HEK293 (cell line): ENCODE data around the gene EML6.

Experiments used
- CTCF ChIA-PET: fragments of 350-600 bp; formaldehyde crosslinking; extraction: SDS; loops from one replicate; lab custom pipeline; 2021; ENCODE audit warnings: antibody characterized with exemption; lab: Yijun Ruan, JAX
- POLR2A ChIA-PET: fragments of 300-600 bp; formaldehyde crosslinking; extraction: SDS; loops from one replicate; lab custom pipeline; 2020; ENCODE audit warnings: antibody characterized with exemption, inconsistent platforms; lab: Yijun Ruan, JAX
- H3K27ac ChIP-seq: fragments of 200-500 bp; sonication (Bioruptor generic); 2 replicates; pipeline ENCODE4 v1.5.1; 2014; ENCODE audit warnings: low read depth, low read length, control low read depth, inconsistent platforms; ENCODE audit errors: extremely low read depth
- H3K36me3 ChIP-seq, 2 experiments: fragments of 200-500 bp in 1 of 2; sonication (Bioruptor generic) in 1 of 2; 1 replicate in 1 of 2; 2 replicates in 1 of 2; pipeline ENCODE4 v1.5.1; 2014 to 2017; ENCODE audit warnings: inconsistent platforms in 2 of 2, low read length in 2 of 2; ENCODE audit not compliant: control insufficient read depth in 2 of 2, insufficient read depth in 1 of 2
- H3K4me1 ChIP-seq: fragments of 200-500 bp; sonication (Bioruptor generic); 2 replicates; pipeline ENCODE4 v1.5.1; 2014; ENCODE audit warnings: mild to moderate bottlenecking, low read length, inconsistent platforms; ENCODE audit not compliant: control insufficient read depth, insufficient read depth
- H3K4me3 ChIP-seq: 2 replicates; pipeline ENCODE4 v1.5.1; 2011; ENCODE audit warnings: low read depth, mild to moderate bottlenecking, control low read depth, low read length, moderate library complexity
- H3K9me3 ChIP-seq: fragments of 200-500 bp; sonication (Bioruptor generic); 2 replicates; pipeline ENCODE4 v1.5.1; 2014; ENCODE audit warnings: low read depth, low read length, inconsistent platforms; ENCODE audit not compliant: control insufficient read depth, insufficient read depth
- FEZF1 ChIP-seq: fragments of 450-650 bp; formaldehyde crosslinking; IDR thresholded peaks from 2 replicates; pipeline ENCODE4 v1.5.1; 2016; ENCODE audit warnings: missing biosample characterization, missing genetic modification characterization
- GFI1B ChIP-seq: fragments of 450-650 bp; formaldehyde crosslinking; IDR thresholded peaks from 2 replicates; pipeline ENCODE4 v1.5.1; 2016; ENCODE audit warnings: missing biosample characterization, missing genetic modification characterization
- GLI2 ChIP-seq: fragments of 450-650 bp; formaldehyde crosslinking; IDR thresholded peaks from 2 replicates; pipeline ENCODE4; 2017; ENCODE audit warnings: missing biosample characterization, missing genetic modification characterization, low read depth, borderline replicate concordance
- IKZF3 ChIP-seq: fragments of 450-650 bp; IDR thresholded peaks from 2 replicates; pipeline ENCODE4 v1.5.0; 2018; ENCODE audit warnings: missing biosample characterization, mild to moderate bottlenecking, missing genetic modification characterization, moderate library complexity
- KLF1 ChIP-seq: fragments of 450-650 bp; formaldehyde crosslinking; IDR thresholded peaks from 2 replicates; pipeline ENCODE4 v1.5.1; 2016; ENCODE audit warnings: missing biosample characterization, missing genetic modification characterization
- SALL2 ChIP-seq: fragments of 450-650 bp; formaldehyde crosslinking; IDR thresholded peaks from 2 replicates; pipeline ENCODE4 v1.5.0; 2017; ENCODE audit warnings: missing biosample characterization, mild to moderate bottlenecking, missing genetic modification characterization, borderline replicate concordance
- SCRT1 ChIP-seq: fragments of 450-650 bp; formaldehyde crosslinking; IDR thresholded peaks from 2 replicates; pipeline ENCODE4 v1.5.1; 2016; ENCODE audit warnings: missing biosample characterization, missing genetic modification characterization, borderline replicate concordance
- SP2 ChIP-seq: fragments of 450-650 bp; formaldehyde crosslinking; IDR thresholded peaks from 2 replicates; pipeline ENCODE4 v1.5.1; 2016; ENCODE audit warnings: missing biosample characterization, missing genetic modification characterization
- YY1 ChIP-seq: fragments of 450-650 bp; formaldehyde crosslinking; IDR thresholded peaks from 2 replicates; pipeline ENCODE4 v1.5.1; 2018; ENCODE audit warnings: missing biosample characterization, missing genetic modification characterization
- ZBTB21 ChIP-seq: fragments of 450-650 bp; formaldehyde crosslinking; IDR thresholded peaks from 2 replicates; pipeline ENCODE4 v1.5.1; 2017; ENCODE audit warnings: missing biosample characterization, missing genetic modification characterization
- ZBTB7A ChIP-seq: fragments of 450-650 bp; formaldehyde crosslinking; IDR thresholded peaks from 2 replicates; pipeline ENCODE4 v1.5.1; 2016; ENCODE audit warnings: low read depth, missing biosample characterization, missing genetic modification characterization
- ZFP69B ChIP-seq: fragments of 450-650 bp; formaldehyde crosslinking; IDR thresholded peaks from 2 replicates; pipeline ENCODE4 v1.5.1; 2016; ENCODE audit warnings: missing biosample characterization, missing genetic modification characterization
- ZNF132 ChIP-seq: fragments of 450-650 bp; formaldehyde crosslinking; IDR thresholded peaks from 2 replicates; pipeline ENCODE4 v1.5.1; 2017; ENCODE audit warnings: missing biosample characterization, missing genetic modification characterization, borderline replicate concordance
- ZNF133 ChIP-seq: fragments of 450-650 bp; formaldehyde crosslinking; IDR thresholded peaks from 2 replicates; pipeline ENCODE4 v1.5.1; 2016; ENCODE audit warnings: missing biosample characterization, missing genetic modification characterization
- ZNF214 ChIP-seq: fragments of 450-650 bp; formaldehyde crosslinking; IDR thresholded peaks from 2 replicates; pipeline ENCODE4 v1.5.1; 2017; ENCODE audit warnings: missing biosample characterization, mild to moderate bottlenecking, missing genetic modification characterization, borderline replicate concordance
- ZNF23 ChIP-seq: fragments of 450-650 bp; formaldehyde crosslinking; IDR thresholded peaks from 2 replicates; pipeline ENCODE4 v1.5.1; 2016; ENCODE audit warnings: missing biosample characterization, missing genetic modification characterization, borderline replicate concordance
- ZNF292 ChIP-seq: fragments of 450-650 bp; formaldehyde crosslinking; IDR thresholded peaks from 2 replicates; pipeline ENCODE4 v1.5.1; 2016; ENCODE audit warnings: low read depth, missing biosample characterization, missing genetic modification characterization, borderline replicate concordance
- ZNF335 ChIP-seq: fragments of 450-650 bp; formaldehyde crosslinking; conservative IDR thresholded peaks from 2 replicates; pipeline ENCODE4 v1.5.1; 2016; ENCODE audit warnings: missing biosample characterization, missing genetic modification characterization
- ZNF426 ChIP-seq: fragments of 450-650 bp; formaldehyde crosslinking; IDR thresholded peaks from 2 replicates; pipeline ENCODE4 v1.5.1; 2017; ENCODE audit warnings: missing biosample characterization, missing genetic modification characterization, mild to moderate bottlenecking, inconsistent platforms, moderate library complexity
- ZNF433 ChIP-seq: fragments of 450-650 bp; formaldehyde crosslinking; IDR thresholded peaks from 2 replicates; pipeline ENCODE4 v1.5.1; 2016; ENCODE audit warnings: missing biosample characterization, missing genetic modification characterization, low read depth
- ZNF48 ChIP-seq: fragments of 450-650 bp; formaldehyde crosslinking; IDR thresholded peaks from 2 replicates; pipeline ENCODE4 v1.5.1; 2016; ENCODE audit warnings: missing biosample characterization, missing genetic modification characterization
- ZNF501 ChIP-seq: fragments of 450-650 bp; formaldehyde crosslinking; IDR thresholded peaks from 2 replicates; pipeline ENCODE4 v1.5.1; 2016; ENCODE audit warnings: missing biosample characterization, missing genetic modification characterization
- ZNF660 ChIP-seq: fragments of 450-650 bp; IDR thresholded peaks from 2 replicates; pipeline ENCODE4 v1.5.1; 2018; ENCODE audit warnings: missing biosample characterization, mild to moderate bottlenecking, missing genetic modification characterization
- ZNF664 ChIP-seq: fragments of 450-650 bp; formaldehyde crosslinking; IDR thresholded peaks from 2 replicates; pipeline ENCODE4 v1.5.1; 2016; ENCODE audit warnings: missing biosample characterization, missing genetic modification characterization
- ZNF776 ChIP-seq: fragments of 450-650 bp; formaldehyde crosslinking; IDR thresholded peaks from 2 replicates; pipeline ENCODE4 v1.5.0; 2017; ENCODE audit warnings: missing biosample characterization, missing genetic modification characterization, borderline replicate concordance
- ZNF830 ChIP-seq: fragments of 450-650 bp; IDR thresholded peaks from 2 replicates; pipeline ENCODE4 v1.5.0; 2018; ENCODE audit warnings: missing biosample characterization, missing genetic modification characterization, low read depth, mild to moderate bottlenecking, moderate library complexity
- ZNF843 ChIP-seq: fragments of 450-650 bp; formaldehyde crosslinking; IDR thresholded peaks from 2 replicates; pipeline ENCODE4 v1.5.1; 2016; ENCODE audit warnings: missing biosample characterization, missing genetic modification characterization
- ZSCAN30 ChIP-seq: fragments of 450-650 bp; IDR thresholded peaks from 2 replicates; pipeline ENCODE4 v1.5.1; 2018; ENCODE audit warnings: missing biosample characterization, mild to moderate bottlenecking, missing genetic modification characterization, moderate library complexity
- ZXDB ChIP-seq: fragments of 450-650 bp; formaldehyde crosslinking; IDR thresholded peaks from 2 replicates; pipeline ENCODE4 v1.5.1; 2016; ENCODE audit warnings: missing biosample characterization, missing genetic modification characterization
- TF ChIP-seq, protein P1 (sequence below): fragments of 450-650 bp; formaldehyde crosslinking; IDR thresholded peaks from 2 replicates; pipeline ENCODE4 v1.5.1; 2016; ENCODE audit warnings: missing biosample characterization, missing genetic modification characterization, borderline replicate concordance
- TF ChIP-seq, protein P2 (sequence below): fragments of 450-650 bp; formaldehyde crosslinking; IDR thresholded peaks from 2 replicates; pipeline ENCODE4 v1.5.1; 2017; ENCODE audit warnings: missing biosample characterization, missing genetic modification characterization
- TF ChIP-seq, protein P3 (sequence below): fragments of 450-650 bp; formaldehyde crosslinking; IDR thresholded peaks from 2 replicates; pipeline ENCODE4 v1.5.1; 2016; ENCODE audit warnings: missing biosample characterization, missing genetic modification characterization

Gene EML6

DNA sequence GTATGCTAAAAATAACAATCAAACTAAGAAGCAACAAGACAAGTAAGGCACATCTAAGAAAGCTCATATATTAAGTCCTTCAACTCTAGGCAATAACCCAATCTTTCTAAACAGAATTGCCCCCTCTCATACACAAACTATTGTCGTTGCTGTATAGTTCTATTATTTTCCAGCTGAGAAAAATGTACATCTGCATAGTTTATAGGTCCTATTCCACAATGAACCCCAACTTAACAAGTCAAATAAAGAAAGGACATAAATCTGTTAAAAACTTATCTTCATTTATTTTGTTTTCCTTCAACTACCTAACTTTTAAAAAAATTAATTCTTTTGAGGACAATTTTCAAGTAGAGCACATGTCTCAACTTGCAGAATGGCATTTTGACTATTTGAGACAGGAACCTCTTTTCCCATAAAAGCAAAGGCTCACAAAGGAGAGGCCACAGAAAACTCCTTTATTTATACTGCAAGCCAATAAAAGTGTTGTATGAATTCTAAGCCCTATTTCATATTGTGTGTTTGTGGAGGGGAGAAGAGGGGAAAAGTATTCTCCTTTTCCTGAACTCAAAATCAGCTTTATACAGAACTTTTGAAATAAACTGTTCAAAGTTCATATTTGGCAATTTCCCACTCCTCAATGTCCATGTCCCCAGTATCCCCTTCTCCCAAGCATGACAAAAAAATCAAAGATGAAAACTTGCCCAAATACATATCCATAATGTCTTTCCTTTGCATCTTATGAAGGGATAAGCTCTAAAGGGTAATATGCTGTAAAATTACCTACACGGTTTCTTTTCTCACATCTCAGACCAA lies 289.4 kb downstream of the EML6 start:
- CTCF ChIA-PET: interaction anchor here (0.6 to 11.8 kb wide), 13 partner anchors 10 to 1213 kb away, joined by 3 to 121 read pairs (median 5); no protein-coding TSS in a partner anchor
- Histone ChIP-seq H3K4me1 (peaks cover 27% of the 10 kb centered on the region), H3K36me3 (no peaks in the 10 kb centered on the region), H3K9me3 (no peaks in the 10 kb centered on the region), H3K27ac (peak overlapping the region; percentile 38), H3K4me3 (no peak overlapping the region)
- POLR2A ChIA-PET: interaction anchor here (1.7 to 1.9 kb wide), 2 partner anchors 13 to 37 kb away, joined by 3 to 8 read pairs; partner anchors contain the start of gene RTN4
- TF ChIP-seq ZNF214 (tag by site-specific recombination) (no peak), ZNF501 (tag by site-specific recombination) (no peak), ZNF335 (peak; percentile 31; the same call in 1 of the 2 replicates), GLI2 (tag by site-specific recombination) (no peak), ZFP69B (tag by site-specific recombination) (no peak), ZNF132 (tag by site-specific recombination) (no peak), ZNF133 (tag by site-specific recombination) (no peak), SCRT1 (no peak), ZNF660 (tag by site-specific recombination) (no peak), GFI1B (tag by site-specific recombination) (no peak), SP2 (tag by site-specific recombination) (no peak), ZNF843 (tag by site-specific recombination) (no peak), ZNF48 (tag by site-specific recombination) (no peak), ZBTB7A (tag by site-specific recombination) (no peak), IKZF3 (tag by site-specific recombination) (peak; percentile 44; the same call in 1 of the 2 replicates), FEZF1 (tag by site-specific recombination) (peak; percentile 66; the same call in 1 of the 2 replicates), SALL2 (tag by site-specific recombination) (no peak), ZNF664 (no peak), KLF1 (tag by site-specific recombination) (no peak), ZNF292 (no peak), ZNF23 (tag by site-specific recombination) (no peak), YY1 (tag by site-specific recombination) (no peak), ZNF433 (tag by site-specific recombination) (no peak), ZNF426 (tag by site-specific recombination) (no peak), ZNF830 (tag by site-specific recombination) (no peak), ZBTB21 (tag by site-specific recombination) (no peak), ZSCAN30 (peak; percentile 38; the same call in 1 of the 2 replicates), ZNF776 (tag by site-specific recombination) (no peak), ZXDB (0 out of 2 replicates have a peak, but pooled peaks have one; percentile 10)
- TF ChIP-seq, protein P1, sequence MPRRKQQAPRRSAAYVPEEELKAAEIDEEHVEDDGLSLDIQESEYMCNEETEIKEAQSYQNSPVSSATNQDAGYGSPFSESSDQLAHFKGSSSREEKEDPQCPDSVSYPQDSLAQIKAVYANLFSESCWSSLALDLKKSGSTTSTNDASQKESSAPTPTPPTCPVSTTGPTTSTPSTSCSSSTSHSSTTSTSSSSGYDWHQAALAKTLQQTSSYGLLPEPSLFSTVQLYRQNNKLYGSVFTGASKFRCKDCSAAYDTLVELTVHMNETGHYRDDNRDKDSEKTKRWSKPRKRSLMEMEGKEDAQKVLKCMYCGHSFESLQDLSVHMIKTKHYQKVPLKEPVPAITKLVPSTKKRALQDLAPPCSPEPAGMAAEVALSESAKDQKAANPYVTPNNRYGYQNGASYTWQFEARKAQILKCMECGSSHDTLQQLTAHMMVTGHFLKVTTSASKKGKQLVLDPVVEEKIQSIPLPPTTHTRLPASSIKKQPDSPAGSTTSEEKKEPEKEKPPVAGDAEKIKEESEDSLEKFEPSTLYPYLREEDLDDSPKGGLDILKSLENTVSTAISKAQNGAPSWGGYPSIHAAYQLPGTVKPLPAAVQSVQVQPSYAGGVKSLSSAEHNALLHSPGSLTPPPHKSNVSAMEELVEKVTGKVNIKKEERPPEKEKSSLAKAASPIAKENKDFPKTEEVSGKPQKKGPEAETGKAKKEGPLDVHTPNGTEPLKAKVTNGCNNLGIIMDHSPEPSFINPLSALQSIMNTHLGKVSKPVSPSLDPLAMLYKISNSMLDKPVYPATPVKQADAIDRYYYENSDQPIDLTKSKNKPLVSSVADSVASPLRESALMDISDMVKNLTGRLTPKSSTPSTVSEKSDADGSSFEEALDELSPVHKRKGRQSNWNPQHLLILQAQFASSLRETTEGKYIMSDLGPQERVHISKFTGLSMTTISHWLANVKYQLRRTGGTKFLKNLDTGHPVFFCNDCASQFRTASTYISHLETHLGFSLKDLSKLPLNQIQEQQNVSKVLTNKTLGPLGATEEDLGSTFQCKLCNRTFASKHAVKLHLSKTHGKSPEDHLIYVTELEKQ: no peak
- TF ChIP-seq, protein P2, sequence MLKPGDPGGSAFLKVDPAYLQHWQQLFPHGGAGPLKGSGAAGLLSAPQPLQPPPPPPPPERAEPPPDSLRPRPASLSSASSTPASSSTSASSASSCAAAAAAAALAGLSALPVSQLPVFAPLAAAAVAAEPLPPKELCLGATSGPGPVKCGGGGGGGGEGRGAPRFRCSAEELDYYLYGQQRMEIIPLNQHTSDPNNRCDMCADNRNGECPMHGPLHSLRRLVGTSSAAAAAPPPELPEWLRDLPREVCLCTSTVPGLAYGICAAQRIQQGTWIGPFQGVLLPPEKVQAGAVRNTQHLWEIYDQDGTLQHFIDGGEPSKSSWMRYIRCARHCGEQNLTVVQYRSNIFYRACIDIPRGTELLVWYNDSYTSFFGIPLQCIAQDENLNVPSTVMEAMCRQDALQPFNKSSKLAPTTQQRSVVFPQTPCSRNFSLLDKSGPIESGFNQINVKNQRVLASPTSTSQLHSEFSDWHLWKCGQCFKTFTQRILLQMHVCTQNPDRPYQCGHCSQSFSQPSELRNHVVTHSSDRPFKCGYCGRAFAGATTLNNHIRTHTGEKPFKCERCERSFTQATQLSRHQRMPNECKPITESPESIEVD (tag by site-specific recombination): peak; percentile 86
- TF ChIP-seq, protein P3, sequence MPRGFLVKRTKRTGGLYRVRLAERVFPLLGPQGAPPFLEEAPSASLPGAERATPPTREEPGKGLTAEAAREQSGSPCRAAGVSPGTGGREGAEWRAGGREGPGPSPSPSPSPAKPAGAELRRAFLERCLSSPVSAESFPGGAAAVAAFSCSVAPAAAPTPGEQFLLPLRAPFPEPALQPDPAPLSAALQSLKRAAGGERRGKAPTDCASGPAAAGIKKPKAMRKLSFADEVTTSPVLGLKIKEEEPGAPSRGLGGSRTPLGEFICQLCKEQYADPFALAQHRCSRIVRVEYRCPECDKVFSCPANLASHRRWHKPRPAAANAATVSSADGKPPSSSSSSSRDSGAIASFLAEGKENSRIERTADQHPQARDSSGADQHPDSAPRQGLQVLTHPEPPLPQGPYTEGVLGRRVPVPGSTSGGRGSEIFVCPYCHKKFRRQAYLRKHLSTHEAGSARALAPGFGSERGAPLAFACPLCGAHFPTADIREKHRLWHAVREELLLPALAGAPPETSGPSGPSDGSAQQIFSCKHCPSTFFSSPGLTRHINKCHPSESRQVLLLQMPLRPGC (tag by site-specific recombination): no peak
